Adrenal gland (tissue), 12 donors: ENCODE results near the gene VEGFD. TPM values are rescaled to one million over a fixed set of nuclear protein-coding genes. Genes with fewer than 3 reads are reported as not detected.

Experiments
- DNase-seq, 7 donors: peaks; one replicate each; pipeline ENCODE4 v3.0.0-alpha.2; 2019 to 2020
- H3K27ac ChIP-seq, 5 donors: fragments of 200-600 bp; sonication (generic) in 4 of 5; 1 replicate in 3 of 5; 2 replicates in 2 of 5; pipeline versions ENCODE4 v1.5.1 to v1.8.0; 2016 to 2020; ENCODE audit warnings: mild to moderate bottlenecking in 1 of 5
- H3K27me3 ChIP-seq: fragments of 200-600 bp; 2 replicates; pipeline ENCODE4 v1.8.0; 2021
- H3K36me3 ChIP-seq, 2 donors: fragments of 200-600 bp; replicated peaks in 1 of 2; 1 replicate in 1 of 2; 2 replicates in 1 of 2; pipeline versions ENCODE4 v1.5.1 to v1.8.0; 2018 to 2022
- H3K4me1 ChIP-seq, 2 donors: fragments of 200-600 bp; replicated peaks in 1 of 2; 1 replicate in 1 of 2; 2 replicates in 1 of 2; pipeline versions ENCODE4 v1.5.1 to v1.8.0; 2018 to 2021
- H3K4me3 ChIP-seq, 4 donors: fragments of 200-600 bp; sonication (generic) in 3 of 4; one replicate each; pipeline ENCODE4 v1.5.1; 2016 to 2018
- H3K9me3 ChIP-seq, 3 donors: fragments of 200-600 bp; sonication (generic) in 1 of 3; replicated peaks in 1 of 3; 1 replicate in 2 of 3; 2 replicates in 1 of 3; pipeline versions ENCODE4 v1.5.1 to v1.8.0; 2016 to 2021
- POLR2A ChIP-seq, 2 donors: fragments of 450-650 bp; IDR thresholded peaks; one replicate each; pipeline ENCODE4 v1.6.1; 2017; ENCODE audit warnings: antibody characterized with exemption in 2 of 2, mild to moderate bottlenecking in 2 of 2, moderate library complexity in 1 of 2
- WGBS, 4 donors: extraction: QIAGEN DNeasy Blood & Tissue Kit in 2 of 4; methylation state at CpG; one replicate each; pipeline versions ENCODE4 v1.1.5 to v1.1.7; 2013 to 2017; 5-methylcytosine and 5-hydroxymethylcytosine counted together
- intact Hi-C, 2 donors: fragments of 100-400 bp; cut with DNase I; formaldehyde crosslinking; loops; one replicate each; pipeline versions ENCODE4 v1.14.1 to v1.15.0; 2022 to 2023
- polyA plus RNA-seq, 3 donors: library from polyadenylated mRNA; stranded (reverse); fragments of 200-250 nt in 2 of 3; fragments of 350-450 nt in 1 of 3; fragmentation: Illumina TruSeq in 1 of 3; extraction: RNeasy Lipid Tissue Mini Kit (QIAGEN cat#74804) in 1 of 3; gene quantifications; one replicate each; pipeline ENCODE4 v1.2.3, GENCODE V29; 2013 to 2014
- total RNA-seq, 9 donors: library from RNA; depleted of rRNA in 4 of 9; stranded (reverse); fragments of >200 nt in 4 of 9; fragments of 120-200 nt in 1 of 9; fragmentation: NEBNext Ultra II Directional in 1 of 9; extraction: Animal tissue kit (Norgen Biotek cat#: 25700) in 1 of 9; gene quantifications; one replicate each; pipeline versions ENCODE4 v1.1.0 to v1.2.4, GENCODE V29; 2013 to 2023
- TF ChIP-seq, protein P1 (sequence below), 6 experiments: fragments of 450-650 bp in 4 of 6; fragments of 200-600 bp in 2 of 6; sonication (generic) in 1 of 6; IDR thresholded peaks; 1 replicate in 5 of 6; 2 replicates in 1 of 6; pipeline versions ENCODE4 v1.5.1 to v1.8.0; 2016 to 2021; ENCODE audit warnings: antibody characterized with exemption in 6 of 6, mild to moderate bottlenecking in 2 of 6, moderate library complexity in 1 of 6
- donor health status: healthy with polysubstance abuse.
- donor health status: Bipolar disorder and iron deficiency.
- donor health status: DM: yes; HTN: yes; CAD: no.
- donor health status: DM: no; HTN: no; CAD: no.
- donor health status: DM: no; HTN: no; CAD: no.
- donor health status: DM: yes; HTN: yes; CAD: no.

VEGFD gene
- total and polyA plus RNA-seq, 12 donors, result 0.86 to 23.4 (median 11.4) TPM

DNA sequence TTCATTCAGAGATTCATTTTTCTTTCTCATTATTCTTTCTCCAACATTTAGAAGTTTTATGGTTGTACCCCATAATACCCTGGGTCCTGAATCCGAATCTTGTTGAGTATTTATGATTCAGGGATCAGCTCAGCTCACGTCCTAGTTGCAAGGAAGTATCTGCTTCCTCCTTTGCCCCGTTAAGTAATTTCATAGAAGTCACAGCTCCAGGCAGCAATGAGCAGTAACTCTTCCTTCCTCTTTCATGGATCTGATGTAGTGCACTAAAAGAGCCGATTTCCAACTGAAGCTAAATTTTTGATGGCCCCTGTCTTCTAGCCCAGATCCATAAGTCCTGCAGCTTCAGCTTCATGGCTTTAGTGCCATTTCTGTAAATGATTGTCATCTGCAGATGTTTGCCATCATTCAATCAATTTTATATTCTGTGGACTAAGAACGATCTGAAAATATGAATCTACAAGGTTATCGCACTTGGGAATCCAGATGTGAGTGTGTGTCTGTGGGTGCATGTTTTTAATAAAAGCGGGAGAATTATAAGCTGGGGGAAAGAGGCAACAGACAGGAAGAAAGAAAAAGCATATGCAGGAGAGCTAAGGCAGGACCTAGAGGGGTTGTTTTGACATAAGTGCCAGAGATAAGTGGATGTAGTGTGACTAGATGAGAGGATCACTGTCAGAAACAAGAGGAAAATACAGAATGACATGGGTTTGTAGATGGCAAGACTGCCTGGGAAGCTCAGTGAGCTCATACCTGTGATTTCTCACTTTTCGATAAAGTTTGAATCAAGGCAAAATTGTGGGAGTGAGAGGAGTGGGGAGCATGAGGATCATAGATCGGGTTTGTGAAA is 17.5 kb downstream of the VEGFD start:
- Histone ChIP-seq H3K9me3 (no peaks in the 10 kb centered on the region), H3K4me3 (no peak overlapping the region), H3K36me3 (no peaks in the 10 kb centered on the region), H3K4me1 (no peaks in the 10 kb centered on the region), H3K27me3 (peaks cover 15% of the 10 kb centered on the region), H3K27ac (no peak overlapping the region)
- DNase-seq, result no peak
- intact Hi-C loops, result no loop called here
- TF ChIP-seq, protein P1, sequence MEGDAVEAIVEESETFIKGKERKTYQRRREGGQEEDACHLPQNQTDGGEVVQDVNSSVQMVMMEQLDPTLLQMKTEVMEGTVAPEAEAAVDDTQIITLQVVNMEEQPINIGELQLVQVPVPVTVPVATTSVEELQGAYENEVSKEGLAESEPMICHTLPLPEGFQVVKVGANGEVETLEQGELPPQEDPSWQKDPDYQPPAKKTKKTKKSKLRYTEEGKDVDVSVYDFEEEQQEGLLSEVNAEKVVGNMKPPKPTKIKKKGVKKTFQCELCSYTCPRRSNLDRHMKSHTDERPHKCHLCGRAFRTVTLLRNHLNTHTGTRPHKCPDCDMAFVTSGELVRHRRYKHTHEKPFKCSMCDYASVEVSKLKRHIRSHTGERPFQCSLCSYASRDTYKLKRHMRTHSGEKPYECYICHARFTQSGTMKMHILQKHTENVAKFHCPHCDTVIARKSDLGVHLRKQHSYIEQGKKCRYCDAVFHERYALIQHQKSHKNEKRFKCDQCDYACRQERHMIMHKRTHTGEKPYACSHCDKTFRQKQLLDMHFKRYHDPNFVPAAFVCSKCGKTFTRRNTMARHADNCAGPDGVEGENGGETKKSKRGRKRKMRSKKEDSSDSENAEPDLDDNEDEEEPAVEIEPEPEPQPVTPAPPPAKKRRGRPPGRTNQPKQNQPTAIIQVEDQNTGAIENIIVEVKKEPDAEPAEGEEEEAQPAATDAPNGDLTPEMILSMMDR (IDR thresholded peaks at IDR 0.05), result no peak
- no peak for TF ChIP-seq POLR2A (IDR thresholded peaks at IDR 0.05)
- WGBS, 4 donors, result 66 to 72% (median 69%) methylated on average over 8 to 9 of the region's 9 CpGs

DNA sequence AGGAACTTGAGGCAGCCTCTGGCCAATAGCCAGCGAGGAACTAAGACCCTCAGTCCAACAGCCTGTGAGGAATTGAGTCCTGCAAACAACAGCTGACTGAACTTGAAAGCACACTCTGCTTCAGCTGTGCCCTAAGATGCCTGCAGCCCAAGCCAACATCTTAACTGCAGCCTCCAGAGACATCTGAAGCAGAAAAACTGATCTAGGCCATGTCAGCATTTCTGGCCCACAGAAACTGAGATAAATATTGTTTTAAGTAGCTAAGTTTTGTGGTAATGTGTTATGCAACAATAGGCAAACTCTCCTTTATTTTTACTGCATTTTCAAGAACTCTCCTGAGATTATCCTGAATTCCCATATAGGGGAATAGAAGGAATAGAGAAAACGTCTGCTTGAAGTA is 24.5 kb downstream of the VEGFD start:
- Histone ChIP-seq H3K27ac (no peak overlapping the region), H3K36me3 (no peaks in the 10 kb centered on the region), H3K9me3 (no peaks in the 10 kb centered on the region), H3K27me3 (peaks cover 2% of the 10 kb centered on the region), H3K4me1 (no peaks in the 10 kb centered on the region), H3K4me3 (no peak overlapping the region)
- intact Hi-C loops, result no loop called here
- 45 to 84% (median 77%) methylated on average over 1 to 2 of the region's 2 CpGs for WGBS, 4 donors
- TF ChIP-seq, protein P1 (IDR thresholded peaks at IDR 0.05), result no peak
- TF ChIP-seq POLR2A (IDR thresholded peaks at IDR 0.05), result no peak
- DNase-seq, result no peak

DNA sequence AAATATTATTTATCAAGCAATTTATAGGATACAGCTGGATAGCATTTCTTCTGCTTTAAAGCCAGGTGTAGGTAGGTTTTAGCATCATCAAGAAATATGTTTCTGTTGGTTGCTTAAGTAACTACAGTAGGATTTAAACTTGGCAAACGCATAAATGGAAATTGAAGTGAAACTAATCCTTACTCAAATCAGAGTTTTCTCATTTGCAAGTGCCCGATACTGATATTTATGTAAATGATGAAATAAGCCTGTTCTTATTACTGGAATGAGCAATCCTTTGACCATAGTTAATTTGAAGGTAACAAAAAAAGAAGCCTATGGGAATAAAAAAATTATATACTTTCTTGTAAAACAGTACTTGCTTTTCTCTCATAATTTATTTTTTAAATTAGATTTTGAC is 25.7 kb downstream of the VEGFD start:
- TF ChIP-seq POLR2A (IDR thresholded peaks at IDR 0.05), result no peak
- TF ChIP-seq, protein P1 (IDR thresholded peaks at IDR 0.05), result no peak
- Histone ChIP-seq H3K4me1 (no peaks in the 10 kb centered on the region), H3K27me3 (no peaks in the 10 kb centered on the region), H3K4me3 (no peak overlapping the region), H3K9me3 (no peaks in the 10 kb centered on the region), H3K27ac (no peak overlapping the region), H3K36me3 (no peaks in the 10 kb centered on the region)
- no peak for DNase-seq
- intact Hi-C loops, result no loop called here
- WGBS, 4 donors, result 73 to 85% (median 77%) methylated on average over 2 of the region's 2 CpGs

DNA sequence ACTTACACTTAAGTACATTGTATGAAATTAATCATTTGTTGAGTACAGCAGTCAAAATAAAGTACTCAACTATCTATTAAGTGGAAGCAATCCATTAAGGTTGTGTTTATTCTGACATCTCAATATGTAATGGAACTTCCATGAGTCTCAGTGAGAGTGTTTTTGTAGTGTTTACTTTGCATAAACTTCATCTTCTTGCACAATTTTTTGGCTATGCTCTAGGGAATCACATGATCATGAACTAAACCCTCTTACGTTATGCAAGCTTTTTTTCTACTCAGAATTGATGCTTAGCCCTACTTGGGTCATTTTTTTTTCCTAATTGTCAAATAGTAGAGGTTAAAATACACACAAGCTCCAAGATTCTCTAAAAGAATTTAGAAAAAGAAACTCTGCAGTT is 27.8 kb downstream of the VEGFD start:
- H3K36me3 ChIP-seq, result no peaks in the 10 kb centered on the region
- H3K27me3 ChIP-seq, result no peaks in the 10 kb centered on the region
- no peaks in the 10 kb centered on the region for H3K9me3 ChIP-seq
- WGBS, 4 donors, result 14 to 50% (median 19%) methylated on average over 1 of the region's 1 CpG
- no peaks in the 10 kb centered on the region for H3K4me1 ChIP-seq
- no peak overlapping the region for H3K4me3 ChIP-seq
- no peak for TF ChIP-seq POLR2A (IDR thresholded peaks at IDR 0.05)
- TF ChIP-seq, protein P1 (IDR thresholded peaks at IDR 0.05), result no peak
- H3K27ac ChIP-seq, result no peak overlapping the region
- no peak for DNase-seq
- intact Hi-C loops, result no loop called here
